ENCODE results near the gene ZBTB39. TPM values are rescaled to one million over a fixed set of nuclear protein-coding genes. Genes with fewer than 3 reads are reported as not detected.

Gene ZBTB39
- total RNA-seq, 1 donor from 2014 or later, result 20.8 TPM

GRCh38 chr12:56995201-56995929 is 11.0 kb downstream of the ZBTB39 start:
- H3K27ac Mint-ChIP-seq, result no peak overlapping the region
- no peaks in the 10 kb centered on the region for H3K4me1 Mint-ChIP-seq (ENCODE audit: low read depth)

GRCh38 chr12:56994231-56994746 is 12.1 kb downstream of the ZBTB39 start:
- Mint-ChIP-seq H3K27ac (no peak overlapping the region), H3K9me3 (ENCODE audit: low read depth) (no peaks in the 10 kb centered on the region), H3K4me3 (ENCODE audit: low read depth) (no peak overlapping the region), H3K4me1 (ENCODE audit: low read depth) (no peaks in the 10 kb centered on the region), H3K27me3 (no peaks in the 10 kb centered on the region), H3K36me3 (ENCODE audit: insufficient read depth) (peaks cover 7% of the 10 kb centered on the region)
- DNase-seq (ENCODE audit: low spot score, unreplicated experiment), result no peak
- no peak for TF ChIP-seq CTCF (IDR thresholded peaks at IDR 0.05; ENCODE audit: unreplicated experiment)

More at GRCh38 chr12:56995201-56995929, 11.0 kb downstream of the ZBTB39 start:
- DNase-seq (ENCODE audit: low spot score, unreplicated experiment), result no peak
- Mint-ChIP-seq H3K4me3 (ENCODE audit: low read depth) (no peak overlapping the region), H3K27me3 (no peaks in the 10 kb centered on the region), H3K9me3 (ENCODE audit: low read depth) (no peaks in the 10 kb centered on the region), H3K36me3 (ENCODE audit: insufficient read depth) (peaks cover 10% of the 10 kb centered on the region)
- TF ChIP-seq CTCF (IDR thresholded peaks at IDR 0.05; ENCODE audit: unreplicated experiment), result no peak

GRCh38 chr12:56993346-56993745 is 13.0 kb downstream of the ZBTB39 start:
- Mint-ChIP-seq H3K9me3 (ENCODE audit: low read depth) (no peaks in the 10 kb centered on the region), H3K27me3 (no peaks in the 10 kb centered on the region), H3K36me3 (ENCODE audit: insufficient read depth) (peaks cover 7% of the 10 kb centered on the region), H3K27ac (no peak overlapping the region), H3K4me1 (ENCODE audit: low read depth) (no peaks in the 10 kb centered on the region), H3K4me3 (ENCODE audit: low read depth) (no peak overlapping the region)
- no peak for DNase-seq (ENCODE audit: low spot score, unreplicated experiment)
- TF ChIP-seq CTCF (IDR thresholded peaks at IDR 0.05; ENCODE audit: unreplicated experiment), result no peak

GRCh38 chr12:56991319-56992246 is 14.8 kb downstream of the ZBTB39 start:
- H3K4me3 Mint-ChIP-seq (ENCODE audit: low read depth), result no peak overlapping the region
- H3K36me3 Mint-ChIP-seq (ENCODE audit: insufficient read depth), result peaks cover 7% of the 10 kb centered on the region
- DNase-seq (ENCODE audit: low spot score, unreplicated experiment), result no peak
- no peaks in the 10 kb centered on the region for H3K27me3 Mint-ChIP-seq
- no peaks in the 10 kb centered on the region for H3K9me3 Mint-ChIP-seq (ENCODE audit: low read depth)
- TF ChIP-seq CTCF (IDR thresholded peaks at IDR 0.05; ENCODE audit: unreplicated experiment), result no peak
- H3K4me1 Mint-ChIP-seq (ENCODE audit: low read depth), result no peaks in the 10 kb centered on the region
- no peak overlapping the region for H3K27ac Mint-ChIP-seq

GRCh38 chr12:56990648-56991318 is 15.6 kb downstream of the ZBTB39 start:
- TF ChIP-seq CTCF (IDR thresholded peaks at IDR 0.05; ENCODE audit: unreplicated experiment), result no peak
- H3K36me3 Mint-ChIP-seq (ENCODE audit: insufficient read depth), result peaks cover 3% of the 10 kb centered on the region
- DNase-seq (ENCODE audit: low spot score, unreplicated experiment), result no peak
- no peaks in the 10 kb centered on the region for H3K27me3 Mint-ChIP-seq
- H3K4me3 Mint-ChIP-seq (ENCODE audit: low read depth), result no peak overlapping the region
- no peaks in the 10 kb centered on the region for H3K4me1 Mint-ChIP-seq (ENCODE audit: low read depth)
- H3K27ac Mint-ChIP-seq, result no peak overlapping the region
- H3K9me3 Mint-ChIP-seq (ENCODE audit: low read depth), result no peaks in the 10 kb centered on the region

All from progenitor cell of endocrine pancreas (in vitro differentiated cells).